AG09319 (cell line): ENCODE measurements around the gene SLC9A3.

Source experiments
- DNase-seq: peaks from one replicate; pipeline ENCODE4 v3.0.0-alpha.2; 2010; ENCODE audit warnings: low read depth; ENCODE audit errors: extremely low read depth
- CTCF ChIP-seq: IDR thresholded peaks from 2 replicates; pipeline ENCODE4 v1.5.1; 2011; ENCODE audit warnings: low read depth, mild to moderate bottlenecking, inconsistent platforms, low read length, moderate library complexity

The SLC9A3 gene

DNA sequence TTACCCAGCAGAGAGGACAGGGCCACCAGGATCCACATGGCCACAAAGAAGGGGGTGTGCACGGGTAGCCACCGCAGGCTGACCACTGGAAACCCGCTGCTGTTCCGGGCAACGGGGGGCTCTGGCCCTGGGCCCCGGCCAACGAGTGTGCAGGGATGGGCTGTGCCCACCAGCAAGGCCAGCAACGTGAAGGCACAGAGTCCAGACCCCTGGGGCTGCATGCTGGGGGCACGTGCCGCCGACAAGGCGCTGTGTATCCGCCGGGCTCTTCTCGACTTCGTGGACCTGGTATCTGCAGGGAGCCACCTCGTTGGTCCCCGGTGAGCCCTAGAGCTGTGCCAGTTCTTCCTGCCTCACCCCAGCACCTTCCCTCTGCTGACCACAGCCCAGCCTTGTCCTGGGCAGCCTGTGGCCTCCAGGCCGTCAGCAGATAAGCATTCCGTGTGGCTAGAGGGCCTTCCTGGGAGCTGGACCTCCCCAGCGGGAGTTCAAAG is 45.7 kb upstream of the SLC9A3 start:
- no peak for DNase-seq
- TF ChIP-seq CTCF, result no peak

DNA sequence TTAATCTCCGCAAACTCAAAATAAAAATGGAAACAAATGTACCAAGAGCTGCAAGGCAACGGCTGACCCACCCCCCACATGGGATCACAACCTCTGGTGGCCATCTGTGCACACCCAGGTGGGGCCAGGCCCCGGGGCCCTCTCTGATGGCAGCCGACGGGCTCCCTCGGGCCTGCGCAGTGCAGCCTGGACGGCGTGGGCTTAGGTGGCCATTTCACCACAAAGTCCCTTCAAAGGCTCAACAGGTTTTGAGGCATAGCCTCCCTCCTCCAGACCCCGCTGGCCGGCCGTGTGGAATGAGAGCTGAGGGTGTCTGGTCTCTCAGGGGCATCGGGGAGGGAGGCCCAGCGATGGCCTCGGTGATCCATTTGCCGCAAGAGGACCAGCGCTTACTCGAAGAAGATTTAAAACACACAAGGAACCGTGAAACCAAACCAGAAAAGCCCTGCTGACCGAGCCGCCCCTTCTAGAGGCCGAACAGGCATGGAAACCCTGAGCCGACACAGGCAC is 45.2 kb upstream of the SLC9A3 start:
- no peak for TF ChIP-seq CTCF
- DNase-seq, result no peak

GRCh38 chr5:568809-569208 is 44.6 kb upstream of the SLC9A3 start:
- no peak for TF ChIP-seq CTCF
- no peak for DNase-seq

- TF ChIP-seq CTCF, result no peak
- DNase-seq, result no peak
These were observed 44.0 kb upstream of the SLC9A3 start for GRCh38 chr5:568061-568781.

GRCh38 chr5:567664-568060 is 43.4 kb upstream of the SLC9A3 start:
- no peak for DNase-seq
- no peak for TF ChIP-seq CTCF

DNA sequence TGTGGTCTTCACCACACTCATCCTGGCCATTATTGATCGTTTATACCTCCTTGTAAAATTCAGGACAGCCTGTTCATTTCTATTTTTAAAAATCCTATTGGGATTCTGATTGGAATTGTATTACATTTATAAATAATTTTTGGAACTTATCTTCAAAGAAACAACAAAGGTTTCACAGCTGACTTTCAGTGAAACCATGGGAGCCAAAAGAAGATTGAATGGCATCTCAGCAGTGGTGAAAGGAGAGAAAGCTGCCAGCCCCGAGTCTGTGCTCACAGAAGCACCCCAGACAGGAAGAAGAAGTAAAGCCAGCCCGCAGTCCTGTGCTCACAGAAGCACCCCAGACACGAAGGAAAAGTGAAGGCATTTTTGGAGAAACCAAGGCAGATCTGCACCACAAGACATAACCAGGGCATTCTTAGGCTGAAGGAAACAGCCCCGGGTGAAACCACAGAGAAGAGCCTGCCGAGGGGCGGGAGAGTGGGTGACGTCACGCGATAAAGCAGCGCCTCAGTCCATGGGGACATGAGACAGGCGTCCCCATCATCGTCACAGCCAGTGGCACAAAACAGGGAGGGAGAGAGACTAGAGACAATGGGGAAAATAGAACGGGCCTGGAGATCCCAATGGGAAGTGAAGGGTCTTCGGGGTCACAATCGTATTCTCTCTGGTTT is 42.5 kb upstream of the SLC9A3 start:
- no peak for DNase-seq
- TF ChIP-seq CTCF, result no peak

DNA sequence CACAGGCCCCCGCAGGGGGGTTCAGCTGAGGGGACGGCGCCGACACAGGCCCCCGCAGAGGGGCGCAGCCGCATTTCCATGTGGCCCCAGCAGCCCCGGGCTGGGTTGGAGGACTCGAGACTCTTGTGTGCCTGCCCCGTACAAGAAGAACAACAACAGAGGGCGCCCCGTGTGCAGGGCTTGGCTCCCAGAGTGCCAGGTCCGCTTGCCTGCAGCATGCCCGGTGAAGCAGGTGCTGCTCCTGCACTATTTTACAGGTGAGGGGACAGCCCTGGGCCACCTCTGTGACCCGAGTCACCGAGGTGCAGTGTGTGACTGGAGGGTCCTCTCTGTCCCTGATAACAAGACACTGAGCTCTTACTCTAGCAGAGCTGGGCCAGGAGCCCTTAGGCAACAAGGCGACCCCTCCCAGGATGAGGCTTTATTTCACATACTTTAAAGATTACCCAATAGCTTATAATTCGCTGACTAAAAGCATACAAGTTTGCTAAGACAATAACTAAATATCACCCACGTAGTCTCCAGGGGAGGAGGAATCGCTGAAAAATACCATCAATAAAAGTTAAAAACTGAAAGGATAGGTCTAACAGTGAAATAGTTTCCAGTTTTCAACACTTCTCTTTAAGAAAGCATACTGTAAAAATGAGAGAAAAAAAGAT is 41.7 kb upstream of the SLC9A3 start:
- no peak for DNase-seq
- TF ChIP-seq CTCF, result no peak
